Fibroblast of upper back skin (primary cell): ENCODE results near the gene USP11.
"Not testable (repeated sequence)": the region's sequence is repeated elsewhere in the genome, so short reads cannot be mapped to it uniquely, and the experiment has no call there.

Experiments used
- DNase-seq: peaks from one replicate; pipeline ENCODE4 v3.0.0-alpha.2; 2013

The USP11 gene

DNA sequence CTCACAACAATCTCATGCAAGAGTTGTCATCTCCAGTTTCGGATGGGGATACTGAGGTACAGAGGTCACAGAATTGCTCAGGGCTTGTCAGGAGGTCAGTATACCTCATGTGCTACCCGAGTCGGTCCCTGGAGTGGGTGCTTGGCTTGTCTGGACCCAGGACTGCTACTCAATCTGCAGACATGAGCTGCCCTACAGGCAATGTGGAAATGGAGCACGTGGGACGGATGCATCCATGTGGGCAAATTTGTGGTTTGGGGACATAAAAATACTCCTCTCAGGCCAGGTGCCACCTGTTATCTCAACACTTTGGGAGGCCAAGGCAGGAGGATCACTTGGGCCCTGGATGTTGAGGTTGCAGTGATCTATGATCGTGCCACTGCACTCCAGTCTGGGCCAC lies 15.8 kb downstream of the USP11 start:
- DNase-seq = no peak

GRCh38 chrX:47250017-47250347 lies 17.2 kb downstream of the USP11 start:
- DNase-seq = no peak

DNA sequence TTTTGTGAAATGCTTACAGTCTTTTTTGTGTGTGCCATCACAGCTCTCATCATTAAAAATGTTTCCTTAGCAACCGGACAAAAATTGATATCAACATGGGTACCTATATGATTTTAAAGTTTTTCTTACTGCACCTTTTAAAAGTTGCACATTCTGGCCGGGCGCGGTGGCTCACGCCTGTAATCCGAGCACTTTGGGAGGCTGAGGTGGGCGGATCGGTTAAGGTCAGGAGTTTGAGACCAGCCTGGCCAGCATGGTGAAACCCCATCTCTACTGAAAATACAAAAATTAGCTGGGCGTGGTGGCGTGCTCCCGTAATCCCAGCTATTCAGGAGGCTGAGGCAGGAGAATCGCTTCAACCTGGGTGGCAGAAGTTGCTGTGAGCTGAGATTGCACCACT lies 24.8 kb downstream of the USP11 start:
- DNase-seq = not testable (repeated sequence)

DNA sequence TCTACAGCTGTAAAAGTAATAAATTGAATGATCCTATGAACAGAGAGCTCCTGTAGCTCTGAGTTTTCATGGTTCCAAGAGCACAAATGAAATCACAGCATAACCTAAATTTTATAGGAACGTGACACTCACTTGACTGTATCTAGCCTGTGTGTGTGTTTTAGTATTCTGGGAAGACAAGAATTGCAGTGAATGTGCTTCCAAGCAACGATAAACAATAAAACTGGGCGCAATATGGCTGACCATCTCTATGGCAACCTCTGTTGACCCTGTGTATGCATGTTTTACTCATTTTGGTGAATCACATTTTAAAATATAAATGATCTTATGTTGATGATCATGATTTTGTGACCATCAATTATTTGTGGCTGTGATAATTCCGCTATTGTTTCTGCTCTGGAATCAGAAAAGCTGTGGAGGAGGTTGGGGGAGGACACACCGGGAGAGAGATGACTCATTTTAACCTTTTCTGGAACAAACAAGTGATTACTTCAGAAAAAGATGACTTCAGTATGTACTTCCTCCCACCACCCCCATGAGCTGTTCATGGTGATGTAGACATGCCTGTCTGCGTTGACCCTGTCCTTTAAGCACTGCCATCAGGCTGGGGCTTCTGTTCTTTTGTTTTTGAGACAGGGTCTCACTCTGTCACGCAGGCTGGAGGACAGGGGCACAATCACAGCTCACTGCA lies 31.8 kb downstream of the USP11 start:
- DNase-seq = peak; percentile 28

DNA sequence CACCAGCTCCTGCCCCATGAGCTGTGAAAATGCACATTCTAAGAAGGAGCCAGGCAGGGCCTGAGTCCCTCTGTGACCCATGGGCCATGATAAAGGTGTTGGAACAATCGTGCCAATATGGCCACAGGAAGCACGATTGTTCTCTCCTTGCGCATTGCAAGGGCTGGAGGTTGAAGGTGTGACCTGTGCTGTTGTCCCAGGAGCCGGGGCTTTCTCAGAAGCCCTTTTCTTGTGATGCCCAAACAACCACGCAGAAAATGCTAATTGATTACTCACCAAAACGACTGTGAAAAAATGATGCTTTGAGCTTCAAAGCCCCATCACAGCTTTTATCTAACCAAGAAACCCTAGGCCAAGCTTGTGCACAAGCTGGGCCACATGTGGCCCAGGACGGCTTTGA lies 33.8 kb downstream of the USP11 start:
- DNase-seq = no peak

- DNase-seq = no peak
These were observed 39.2 kb downstream of the USP11 start for GRCh38 chrX:47272013-47272408.

GRCh38 chrX:47273011-47273730 lies 40.4 kb downstream of the USP11 start:
- DNase-seq = no peak

DNA sequence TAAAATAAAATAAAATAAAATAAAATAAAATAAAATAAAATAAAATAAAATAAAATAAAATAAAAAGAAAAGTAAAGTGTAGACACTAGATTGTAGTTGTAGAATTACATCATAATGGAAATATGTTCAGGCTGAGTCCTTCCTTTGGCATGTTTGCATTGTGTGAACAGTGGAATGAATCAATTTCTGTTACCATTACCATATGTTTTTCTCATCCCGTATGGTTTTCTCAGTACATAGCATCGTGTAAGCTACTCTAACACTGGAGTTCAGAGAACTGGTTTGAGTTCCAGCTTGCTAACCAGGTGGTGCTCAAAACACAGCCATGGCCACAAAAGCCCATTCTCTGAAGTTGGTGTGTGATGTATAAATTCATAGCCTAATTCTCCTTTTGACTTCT lies 45.9 kb downstream of the USP11 start:
- DNase-seq = peak; percentile 80

- peak; percentile 17 for DNase-seq
These were observed 50.4 kb downstream of the USP11 start for GRCh38 chrX:47283015-47283771.

GRCh38 chrX:47284616-47285015 lies 51.8 kb downstream of the USP11 start:
- not testable (repeated sequence) for DNase-seq

- DNase-seq = no peak
These were observed 53.1 kb downstream of the USP11 start for GRCh38 chrX:47285836-47286320.

DNA sequence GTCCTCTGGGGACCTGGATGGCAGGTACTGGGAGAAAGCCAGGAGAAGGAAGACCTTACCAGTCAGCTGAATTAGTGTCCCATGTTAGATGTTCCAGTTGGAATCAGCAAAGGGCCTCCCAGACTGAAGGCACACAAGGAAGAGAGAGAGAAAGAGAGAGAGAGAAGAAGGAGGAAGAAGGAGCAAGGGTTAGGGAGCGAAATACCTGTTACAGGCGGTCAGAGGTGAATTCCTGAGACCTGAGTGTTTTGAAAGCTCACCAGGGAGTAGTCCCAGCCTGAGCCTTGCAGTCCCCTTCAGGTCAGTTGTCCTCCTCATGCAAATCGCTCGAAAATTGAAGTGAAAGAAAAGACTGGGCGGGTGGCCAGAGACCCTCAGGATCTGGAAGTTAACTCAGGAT lies 60.3 kb downstream of the USP11 start:
- no peak for DNase-seq

DNA sequence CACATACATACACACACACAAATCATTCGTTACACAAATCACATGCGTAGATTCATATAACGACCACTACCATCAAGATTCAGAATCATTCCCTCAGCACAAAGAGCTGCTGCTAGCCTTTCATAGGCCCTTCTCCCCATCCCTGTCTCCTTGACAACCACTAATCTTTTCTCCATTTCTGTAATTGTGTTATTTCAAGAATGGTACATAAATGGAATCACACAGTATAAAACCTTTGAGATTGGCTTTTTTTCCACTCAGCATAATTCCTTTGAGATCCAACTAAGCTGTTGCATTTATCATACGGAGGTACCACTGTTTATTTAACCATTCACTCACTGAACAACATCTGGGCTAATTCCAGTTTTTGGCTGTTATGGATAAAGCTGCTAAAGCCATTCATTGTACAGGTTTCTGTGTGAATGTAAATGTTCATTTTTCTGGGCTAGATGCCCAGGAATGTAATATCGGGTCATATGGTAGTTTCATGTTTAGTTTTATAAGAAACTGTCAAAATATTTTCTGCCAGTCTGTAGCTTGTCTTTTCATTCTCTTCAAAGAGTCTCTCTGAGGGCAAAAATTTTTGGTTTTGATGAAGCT lies 64.1 kb downstream of the USP11 start:
- DNase-seq = peak; percentile 29

GRCh38 chrX:47297874-47298273 lies 65.1 kb downstream of the USP11 start:
- no peak for DNase-seq
